WTC11 (cell line): ENCODE data around the gene KY. TPM values are rescaled to one million over a fixed set of nuclear protein-coding genes. Genes with fewer than 3 reads are reported as not detected.

ENCODE experiments used
- ATAC-seq: fragments of 200-7000 bp; cut with Tn5 transposase; 2 replicates; pipeline ENCODE4 v1.10.0; 2021; ENCODE audit warnings: mild to moderate bottlenecking, moderate library complexity
- CTCF ChIA-PET: fragments of 300-600 bp; sonication (Branson Sonifier 250); formaldehyde crosslinking; loops from one replicate; lab custom pipeline; 2021; ENCODE audit warnings: antibody characterized with exemption; lab: Charles Lee
- POLR2A ChIA-PET: fragments of 350-600 bp; sonication (Branson Sonifier 250); formaldehyde crosslinking; loops from one replicate; lab custom pipeline; 2021; ENCODE audit warnings: antibody characterized with exemption; lab: Charles Lee
- DNase-seq: peaks from one replicate; pipeline ENCODE4 v3.0.0; 2021; ENCODE audit warnings: low spot score
- H3K27ac Mint-ChIP-seq: 2 replicates; pipeline ENCODE4 v1.8.0; 2021; ENCODE audit warnings: mixed read lengths
- H3K27me3 Mint-ChIP-seq: 2 replicates; pipeline ENCODE4 v1.8.0; 2021; ENCODE audit warnings: low read depth, mild to moderate bottlenecking, moderate library complexity, mixed read lengths
- H3K36me3 Mint-ChIP-seq: 2 replicates; pipeline ENCODE4 v1.8.0; 2021; ENCODE audit warnings: mixed read lengths
- H3K4me1 Mint-ChIP-seq: 2 replicates; pipeline ENCODE4 v1.8.0; 2022; ENCODE audit warnings: mixed read lengths
- H3K4me3 Mint-ChIP-seq: 2 replicates; pipeline ENCODE4 v1.8.0; 2021; ENCODE audit warnings: mild to moderate bottlenecking, moderate library complexity, mixed read lengths
- H3K9me3 Mint-ChIP-seq: 2 replicates; pipeline ENCODE4 v1.8.0; 2021; ENCODE audit warnings: mixed read lengths
- AR ChIP-seq: fragments of 250-450 bp; sonication (Bioruptor Pico); IDR thresholded peaks from 2 replicates; pipeline ENCODE4 v1.9.0; 2021; ENCODE audit warnings: mild to moderate bottlenecking
- ESRRA ChIP-seq: sonication (generic); formaldehyde crosslinking; IDR thresholded peaks from 2 replicates; pipeline ENCODE4 v1.8.1; 2022; ENCODE audit warnings: mild to moderate bottlenecking, missing genetic modification reagents, borderline replicate concordance
- ETV6 ChIP-seq: sonication (generic); formaldehyde crosslinking; IDR thresholded peaks from 2 replicates; pipeline ENCODE4 v1.8.1; 2022; ENCODE audit warnings: mild to moderate bottlenecking, missing genetic modification reagents
- MXD4 ChIP-seq: fragments of 250-450 bp; sonication (Bioruptor Pico); IDR thresholded peaks from 2 replicates; pipeline ENCODE4 v1.8.0; 2021; ENCODE audit warnings: mild to moderate bottlenecking, moderate library complexity, borderline replicate concordance
- NFATC4 ChIP-seq: fragments of 250-450 bp; sonication (Bioruptor Pico); IDR thresholded peaks from 2 replicates; pipeline ENCODE4 v1.9.0; 2021; ENCODE audit warnings: mild to moderate bottlenecking
- SOX15 ChIP-seq: fragments of 250-450 bp; sonication (Bioruptor Pico); IDR thresholded peaks from 2 replicates; pipeline ENCODE4 v1.9.0; 2021; ENCODE audit warnings: mild to moderate bottlenecking
- ZBTB21 ChIP-seq: sonication (generic); formaldehyde crosslinking; IDR thresholded peaks from 2 replicates; pipeline ENCODE4 v1.8.1; 2023; ENCODE audit warnings: mild to moderate bottlenecking, missing genetic modification reagents, borderline replicate concordance
- ZNF317 ChIP-seq: sonication (generic); formaldehyde crosslinking; IDR thresholded peaks from 2 replicates; pipeline ENCODE4 v1.8.1; 2023; ENCODE audit warnings: low read depth, mild to moderate bottlenecking, moderate library complexity, missing genetic modification reagents, borderline replicate concordance
- ZNF416 ChIP-seq: fragments of 250-450 bp; sonication (Bioruptor Pico); IDR thresholded peaks from 2 replicates; pipeline ENCODE4 v1.9.0; 2021; ENCODE audit warnings: mild to moderate bottlenecking, inconsistent platforms
- total RNA-seq: library from RNA; stranded (reverse); gene quantifications from 3 replicates; pipeline ENCODE4 v1.2.3, GENCODE V29; 2021
- TF ChIP-seq, protein P1 (sequence below): sonication (generic); formaldehyde crosslinking; IDR thresholded peaks from 2 replicates; pipeline ENCODE4 v1.8.1; 2022; ENCODE audit warnings: low read depth, missing genetic modification reagents, borderline replicate concordance
- TF ChIP-seq, protein P2 (sequence below): fragments of 250-450 bp; sonication (Bioruptor Pico); IDR thresholded peaks from 2 replicates; pipeline ENCODE4 v1.9.0; 2021; ENCODE audit warnings: mild to moderate bottlenecking, borderline replicate concordance
- TF ChIP-seq, protein P3 (sequence below): sonication (generic); formaldehyde crosslinking; IDR thresholded peaks from 2 replicates; pipeline ENCODE4 v1.8.0; 2022; ENCODE audit warnings: mild to moderate bottlenecking, missing genetic modification reagents

KY gene
- total RNA-seq, 1 experiment from 2014 or later: not detected

DNA sequence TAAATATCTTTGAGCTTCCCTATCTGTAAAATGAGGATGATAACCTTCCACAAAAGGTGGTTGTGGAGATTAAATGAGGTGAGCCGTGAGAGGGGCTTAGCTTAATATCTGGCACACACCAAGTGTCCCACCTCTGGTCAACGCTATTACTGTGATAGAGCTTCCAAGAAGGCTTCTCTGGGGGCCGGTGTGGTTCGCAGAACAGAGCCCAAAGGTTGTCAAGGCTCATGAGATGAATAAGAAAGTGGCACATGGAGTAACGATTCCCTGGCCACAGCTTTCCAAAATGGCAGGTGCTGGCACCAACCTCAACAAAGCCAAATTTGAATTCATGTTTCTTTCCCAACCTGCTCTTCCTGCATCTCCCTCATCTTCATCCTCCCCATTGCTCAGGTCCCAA, 10.4 kb downstream of the KY start (continued):
- no peak for TF ChIP-seq AR
- no peak for TF ChIP-seq ESRRA (CRISPR knock-in tag)

DNA sequence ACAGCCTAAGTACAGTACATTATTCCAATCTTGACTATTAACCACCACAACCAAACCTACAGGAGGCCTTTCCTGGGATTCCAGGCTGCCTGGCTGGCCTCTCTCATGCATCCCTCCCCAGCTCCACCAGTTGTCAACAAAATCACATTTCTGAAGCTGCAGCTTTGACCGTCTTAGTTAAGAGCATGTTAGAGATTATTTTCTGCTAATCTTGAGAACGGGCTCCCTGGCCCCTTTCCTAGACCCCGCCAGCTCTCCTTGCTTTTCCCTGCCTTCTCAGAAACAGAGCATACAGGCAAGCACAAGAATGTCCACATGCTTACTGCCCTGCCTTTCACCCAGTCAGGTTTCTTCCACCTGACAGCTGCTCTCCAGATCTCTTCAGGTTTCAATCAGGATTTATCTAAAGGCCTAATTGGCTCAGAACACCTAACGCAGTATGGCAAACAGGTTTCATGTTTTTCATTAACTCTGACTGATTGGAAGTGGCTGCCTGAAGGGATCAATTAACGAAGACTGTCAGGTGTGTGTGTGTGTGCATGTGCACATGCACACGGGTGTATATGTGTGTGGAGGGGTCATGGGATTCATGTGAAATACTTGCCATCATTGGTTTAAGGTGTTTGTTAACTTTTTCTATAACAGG, 12.3 kb downstream of the KY start:
- POLR2A ChIA-PET: no interaction called here
- H3K27ac Mint-ChIP-seq: no peak overlapping the region
- ATAC-seq: no peak

More for the DNA sequence above, 12.3 kb downstream of the KY start:
- TF ChIP-seq NFATC4 (CRISPR knock-in tag) (no peak), ETV6 (CRISPR knock-in tag) (no peak), MXD4 (CRISPR knock-in tag) (no peak), ZBTB21 (CRISPR knock-in tag) (no peak), ZNF317 (CRISPR knock-in tag) (no peak), ZNF416 (CRISPR knock-in tag) (no peak), SOX15 (CRISPR knock-in tag) (no peak)
- TF ChIP-seq, protein P1, sequence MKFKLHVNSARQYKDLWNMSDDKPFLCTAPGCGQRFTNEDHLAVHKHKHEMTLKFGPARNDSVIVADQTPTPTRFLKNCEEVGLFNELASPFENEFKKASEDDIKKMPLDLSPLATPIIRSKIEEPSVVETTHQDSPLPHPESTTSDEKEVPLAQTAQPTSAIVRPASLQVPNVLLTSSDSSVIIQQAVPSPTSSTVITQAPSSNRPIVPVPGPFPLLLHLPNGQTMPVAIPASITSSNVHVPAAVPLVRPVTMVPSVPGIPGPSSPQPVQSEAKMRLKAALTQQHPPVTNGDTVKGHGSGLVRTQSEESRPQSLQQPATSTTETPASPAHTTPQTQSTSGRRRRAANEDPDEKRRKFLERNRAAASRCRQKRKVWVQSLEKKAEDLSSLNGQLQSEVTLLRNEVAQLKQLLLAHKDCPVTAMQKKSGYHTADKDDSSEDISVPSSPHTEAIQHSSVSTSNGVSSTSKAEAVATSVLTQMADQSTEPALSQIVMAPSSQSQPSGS: no peak
- TF ChIP-seq, protein P2, sequence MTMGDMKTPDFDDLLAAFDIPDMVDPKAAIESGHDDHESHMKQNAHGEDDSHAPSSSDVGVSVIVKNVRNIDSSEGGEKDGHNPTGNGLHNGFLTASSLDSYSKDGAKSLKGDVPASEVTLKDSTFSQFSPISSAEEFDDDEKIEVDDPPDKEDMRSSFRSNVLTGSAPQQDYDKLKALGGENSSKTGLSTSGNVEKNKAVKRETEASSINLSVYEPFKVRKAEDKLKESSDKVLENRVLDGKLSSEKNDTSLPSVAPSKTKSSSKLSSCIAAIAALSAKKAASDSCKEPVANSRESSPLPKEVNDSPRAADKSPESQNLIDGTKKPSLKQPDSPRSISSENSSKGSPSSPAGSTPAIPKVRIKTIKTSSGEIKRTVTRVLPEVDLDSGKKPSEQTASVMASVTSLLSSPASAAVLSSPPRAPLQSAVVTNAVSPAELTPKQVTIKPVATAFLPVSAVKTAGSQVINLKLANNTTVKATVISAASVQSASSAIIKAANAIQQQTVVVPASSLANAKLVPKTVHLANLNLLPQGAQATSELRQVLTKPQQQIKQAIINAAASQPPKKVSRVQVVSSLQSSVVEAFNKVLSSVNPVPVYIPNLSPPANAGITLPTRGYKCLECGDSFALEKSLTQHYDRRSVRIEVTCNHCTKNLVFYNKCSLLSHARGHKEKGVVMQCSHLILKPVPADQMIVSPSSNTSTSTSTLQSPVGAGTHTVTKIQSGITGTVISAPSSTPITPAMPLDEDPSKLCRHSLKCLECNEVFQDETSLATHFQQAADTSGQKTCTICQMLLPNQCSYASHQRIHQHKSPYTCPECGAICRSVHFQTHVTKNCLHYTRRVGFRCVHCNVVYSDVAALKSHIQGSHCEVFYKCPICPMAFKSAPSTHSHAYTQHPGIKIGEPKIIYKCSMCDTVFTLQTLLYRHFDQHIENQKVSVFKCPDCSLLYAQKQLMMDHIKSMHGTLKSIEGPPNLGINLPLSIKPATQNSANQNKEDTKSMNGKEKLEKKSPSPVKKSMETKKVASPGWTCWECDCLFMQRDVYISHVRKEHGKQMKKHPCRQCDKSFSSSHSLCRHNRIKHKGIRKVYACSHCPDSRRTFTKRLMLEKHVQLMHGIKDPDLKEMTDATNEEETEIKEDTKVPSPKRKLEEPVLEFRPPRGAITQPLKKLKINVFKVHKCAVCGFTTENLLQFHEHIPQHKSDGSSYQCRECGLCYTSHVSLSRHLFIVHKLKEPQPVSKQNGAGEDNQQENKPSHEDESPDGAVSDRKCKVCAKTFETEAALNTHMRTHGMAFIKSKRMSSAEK: no peak
- TF ChIP-seq, protein P3, sequence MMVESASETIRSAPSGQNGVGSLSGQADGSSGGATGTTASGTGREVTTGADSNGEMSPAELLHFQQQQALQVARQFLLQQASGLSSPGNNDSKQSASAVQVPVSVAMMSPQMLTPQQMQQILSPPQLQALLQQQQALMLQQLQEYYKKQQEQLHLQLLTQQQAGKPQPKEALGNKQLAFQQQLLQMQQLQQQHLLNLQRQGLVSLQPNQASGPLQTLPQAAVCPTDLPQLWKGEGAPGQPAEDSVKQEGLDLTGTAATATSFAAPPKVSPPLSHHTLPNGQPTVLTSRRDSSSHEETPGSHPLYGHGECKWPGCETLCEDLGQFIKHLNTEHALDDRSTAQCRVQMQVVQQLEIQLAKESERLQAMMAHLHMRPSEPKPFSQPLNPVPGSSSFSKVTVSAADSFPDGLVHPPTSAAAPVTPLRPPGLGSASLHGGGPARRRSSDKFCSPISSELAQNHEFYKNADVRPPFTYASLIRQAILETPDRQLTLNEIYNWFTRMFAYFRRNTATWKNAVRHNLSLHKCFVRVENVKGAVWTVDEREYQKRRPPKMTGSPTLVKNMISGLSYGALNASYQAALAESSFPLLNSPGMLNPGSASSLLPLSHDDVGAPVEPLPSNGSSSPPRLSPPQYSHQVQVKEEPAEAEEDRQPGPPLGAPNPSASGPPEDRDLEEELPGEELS (CRISPR knock-in tag): no peak
- Mint-ChIP-seq H3K4me3 (no peak overlapping the region), H3K4me1 (peaks cover 37% of the 10 kb centered on the region), H3K27me3 (peaks cover 20% of the 10 kb centered on the region), H3K9me3 (peaks cover 4% of the 10 kb centered on the region; the same call in 1 of the 2 replicates), H3K36me3 (no peaks in the 10 kb centered on the region)
- DNase-seq: no peak
- CTCF ChIA-PET: interaction anchor here (0.6 to 4.4 kb wide), 9 partner anchors 9 to 117 kb away, joined by 3 to 29 read pairs (median 6); partner anchors contain the start of gene KY
